GM12878 (cell line): ENCODE results near the gene NXPH1.
A peak's percentile ranks its signal among the peaks of the same experiment; 100 is the strongest.

ENCODE experiments used
- BRCA1 ChIP-seq: IDR thresholded peaks from 2 replicates; pipeline ENCODE4 v1.6.1; 2011; ENCODE audit warnings: low read depth, low read length, improper control_type of control experiment
- CTCF ChIP-seq, 3 experiments: IDR thresholded peaks in 2 of 3; conservative IDR thresholded peaks in 1 of 3; 2 replicates each; pipeline ENCODE4 v1.5.1; 2011; ENCODE audit warnings: low read depth in 3 of 3, low read length in 3 of 3, mild to moderate bottlenecking in 3 of 3, control low read depth in 2 of 3, moderate library complexity in 2 of 3, inconsistent platforms in 1 of 3, mixed read lengths in 1 of 3; ENCODE audit not compliant: control insufficient read depth in 2 of 3, insufficient read depth in 1 of 3; ENCODE audit errors: extremely low read depth in 1 of 3
- ESRRA ChIP-seq: IDR thresholded peaks from 2 replicates; pipeline ENCODE4 v1.6.1; 2012; ENCODE audit warnings: mild to moderate bottlenecking, low read length, improper control_type of control experiment
- EZH2 ChIP-seq: IDR thresholded peaks from 2 replicates; pipeline ENCODE4 v1.6.1; 2012; ENCODE audit warnings: low read depth, mild to moderate bottlenecking, control low read depth, inconsistent platforms, low read length, borderline replicate concordance; ENCODE audit not compliant: control insufficient read depth
- JUND ChIP-seq: IDR thresholded peaks from 2 replicates; pipeline ENCODE4 v1.6.1; 2012; ENCODE audit warnings: low read depth, mild to moderate bottlenecking, low read length, improper control_type of control experiment, moderate library complexity
- NFYB ChIP-seq: IDR thresholded peaks from 2 replicates; pipeline ENCODE4 v1.6.1; 2011; ENCODE audit warnings: low read depth, mild to moderate bottlenecking, low read length, improper control_type of control experiment, moderate library complexity; ENCODE audit not compliant: insufficient read depth
- POLR2A ChIP-seq: IDR thresholded peaks from 2 replicates; pipeline ENCODE4 v1.6.1; 2011; ENCODE audit warnings: low read depth, mild to moderate bottlenecking, low read length
- RAD21 ChIP-seq: IDR thresholded peaks from 2 replicates; pipeline ENCODE4 v1.6.1; 2011; ENCODE audit warnings: mild to moderate bottlenecking, low read depth, low read length, moderate library complexity; ENCODE audit not compliant: insufficient read depth
- TAF1 ChIP-seq: IDR thresholded peaks from 2 replicates; pipeline ENCODE4 v1.6.1; 2011; ENCODE audit warnings: mild to moderate bottlenecking, low read depth, low read length, borderline replicate concordance
- TCF12 ChIP-seq: IDR thresholded peaks from 2 replicates; pipeline ENCODE4 v1.6.1; 2011; ENCODE audit warnings: low read depth, mild to moderate bottlenecking, low read length
- WRNIP1 ChIP-seq: IDR thresholded peaks from 2 replicates; pipeline ENCODE4 v1.6.1; 2011; ENCODE audit warnings: low read depth, low read length, improper control_type of control experiment, borderline replicate concordance
- TF ChIP-seq, protein P1 (sequence below): IDR thresholded peaks from 2 replicates; pipeline ENCODE4 v1.6.1; 2011; ENCODE audit warnings: low read depth, mild to moderate bottlenecking, low read length, moderate library complexity, borderline replicate concordance; ENCODE audit errors: extremely low read depth

- TF ChIP-seq CTCF (IDR thresholded peaks at IDR 0.05 in 2 of 3, conservative IDR thresholded peaks at IDR 0.05 in 1 of 3; ENCODE audit: control insufficient read depth in 2 of 3, extremely low read depth in 1 of 3, insufficient read depth in 1 of 3, low read depth in 3 of 3, low read length in 3 of 3), result peak; percentile 80 to 87 (median 80)
- TF ChIP-seq, protein P1, sequence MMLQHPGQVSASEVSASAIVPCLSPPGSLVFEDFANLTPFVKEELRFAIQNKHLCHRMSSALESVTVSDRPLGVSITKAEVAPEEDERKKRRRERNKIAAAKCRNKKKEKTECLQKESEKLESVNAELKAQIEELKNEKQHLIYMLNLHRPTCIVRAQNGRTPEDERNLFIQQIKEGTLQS, result no peak
- no peak for TF ChIP-seq TCF12
- no peak for TF ChIP-seq NFYB
- no peak for TF ChIP-seq ESRRA
- TF ChIP-seq RAD21, result peak; percentile 65
- TF ChIP-seq POLR2A, result no peak
- no peak for TF ChIP-seq BRCA1
- no peak for TF ChIP-seq JUND
- TF ChIP-seq EZH2, result no peak
- no peak for TF ChIP-seq WRNIP1
- TF ChIP-seq TAF1, result no peak
Measured at GRCh38 chr7:8724080-8724718, 290.8 kb downstream of the NXPH1 start.
